C4-2B (cell line): ENCODE results near the gene SH2D6.

Source experiments
- ZFX ChIP-seq: fragments of 450-650 bp; IDR thresholded peaks from 2 replicates; pipeline ENCODE4 v1.6.1; 2017
- TF ChIP-seq, protein P1 (sequence below): fragments of 450-650 bp; conservative IDR thresholded peaks from 2 replicates; pipeline ENCODE4 v1.5.1; 2017; ENCODE audit warnings: mild to moderate bottlenecking

- TF ChIP-seq, protein P1, sequence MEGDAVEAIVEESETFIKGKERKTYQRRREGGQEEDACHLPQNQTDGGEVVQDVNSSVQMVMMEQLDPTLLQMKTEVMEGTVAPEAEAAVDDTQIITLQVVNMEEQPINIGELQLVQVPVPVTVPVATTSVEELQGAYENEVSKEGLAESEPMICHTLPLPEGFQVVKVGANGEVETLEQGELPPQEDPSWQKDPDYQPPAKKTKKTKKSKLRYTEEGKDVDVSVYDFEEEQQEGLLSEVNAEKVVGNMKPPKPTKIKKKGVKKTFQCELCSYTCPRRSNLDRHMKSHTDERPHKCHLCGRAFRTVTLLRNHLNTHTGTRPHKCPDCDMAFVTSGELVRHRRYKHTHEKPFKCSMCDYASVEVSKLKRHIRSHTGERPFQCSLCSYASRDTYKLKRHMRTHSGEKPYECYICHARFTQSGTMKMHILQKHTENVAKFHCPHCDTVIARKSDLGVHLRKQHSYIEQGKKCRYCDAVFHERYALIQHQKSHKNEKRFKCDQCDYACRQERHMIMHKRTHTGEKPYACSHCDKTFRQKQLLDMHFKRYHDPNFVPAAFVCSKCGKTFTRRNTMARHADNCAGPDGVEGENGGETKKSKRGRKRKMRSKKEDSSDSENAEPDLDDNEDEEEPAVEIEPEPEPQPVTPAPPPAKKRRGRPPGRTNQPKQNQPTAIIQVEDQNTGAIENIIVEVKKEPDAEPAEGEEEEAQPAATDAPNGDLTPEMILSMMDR = no peak
- no peak for TF ChIP-seq ZFX
Measured at GRCh38 chr2:85369500-85369899, 49.0 kb upstream of the SH2D6 start.
